SK-N-SH treated with all-trans-retinoic acid at 6 μM for 48 hours (cell line): ENCODE measurements around the gene MBNL2.

Experiments
- SNAI2 ChIP-seq: fragments of 250-450 bp; sonication (Bioruptor Pico); IDR thresholded peaks from 2 replicates; pipeline ENCODE4 v1.5.0; 2020; ENCODE audit warnings: mild to moderate bottlenecking, moderate library complexity
- ZFP30 ChIP-seq: fragments of 450-650 bp; formaldehyde crosslinking; IDR thresholded peaks from 2 replicates; pipeline ENCODE4 v1.5.0; 2022; ENCODE audit warnings: mild to moderate bottlenecking, moderate library complexity
- TF ChIP-seq, protein P1 (sequence below): fragments of 250-450 bp; sonication (Bioruptor Pico); IDR thresholded peaks from 2 replicates; pipeline ENCODE4 v1.8.0; 2020; ENCODE audit warnings: mild to moderate bottlenecking, moderate library complexity, borderline replicate concordance

DNA sequence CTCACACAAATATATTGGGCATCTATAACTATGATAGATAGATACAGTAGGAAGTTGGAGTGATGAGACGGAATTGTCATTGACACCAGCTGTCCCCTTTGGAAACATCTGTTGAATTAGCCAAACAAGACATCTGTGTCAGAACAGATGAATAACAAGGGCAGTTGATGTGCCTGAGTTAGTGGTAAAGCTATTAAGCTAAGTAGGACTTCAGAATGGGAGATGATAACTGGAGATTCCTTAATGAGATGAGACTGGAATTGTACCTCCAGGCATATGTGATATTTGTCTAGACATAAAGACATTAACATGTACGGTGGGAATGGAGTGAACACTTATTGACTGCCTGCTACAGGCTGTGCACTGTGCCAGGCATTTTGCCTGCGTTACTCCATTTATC lies 78.7 kb downstream of the MBNL2 start:
- TF ChIP-seq SNAI2 (CRISPR knock-in tag): no peak
- TF ChIP-seq, protein P1, sequence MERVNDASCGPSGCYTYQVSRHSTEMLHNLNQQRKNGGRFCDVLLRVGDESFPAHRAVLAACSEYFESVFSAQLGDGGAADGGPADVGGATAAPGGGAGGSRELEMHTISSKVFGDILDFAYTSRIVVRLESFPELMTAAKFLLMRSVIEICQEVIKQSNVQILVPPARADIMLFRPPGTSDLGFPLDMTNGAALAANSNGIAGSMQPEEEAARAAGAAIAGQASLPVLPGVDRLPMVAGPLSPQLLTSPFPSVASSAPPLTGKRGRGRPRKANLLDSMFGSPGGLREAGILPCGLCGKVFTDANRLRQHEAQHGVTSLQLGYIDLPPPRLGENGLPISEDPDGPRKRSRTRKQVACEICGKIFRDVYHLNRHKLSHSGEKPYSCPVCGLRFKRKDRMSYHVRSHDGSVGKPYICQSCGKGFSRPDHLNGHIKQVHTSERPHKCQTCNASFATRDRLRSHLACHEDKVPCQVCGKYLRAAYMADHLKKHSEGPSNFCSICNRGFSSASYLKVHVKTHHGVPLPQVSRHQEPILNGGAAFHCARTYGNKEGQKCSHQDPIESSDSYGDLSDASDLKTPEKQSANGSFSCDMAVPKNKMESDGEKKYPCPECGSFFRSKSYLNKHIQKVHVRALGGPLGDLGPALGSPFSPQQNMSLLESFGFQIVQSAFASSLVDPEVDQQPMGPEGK (CRISPR knock-in tag): no peak
- no peak for TF ChIP-seq ZFP30 (CRISPR knock-in tag)
